Stimulated activated CD4-positive, alpha-beta T cell treated with anti-CD3 and anti-CD28 coated beads, Interleukin-4, amount 100 ng/mL, for 1 hour (primary cell): ENCODE results near the gene SLC25A51.
"Not testable (repeated sequence)": the region's sequence is repeated elsewhere in the genome, so short reads cannot be mapped to it uniquely, and the experiment has no call there.

Experiments
- DNase-seq: peaks from one replicate; pipeline ENCODE4 v3.0.0-alpha.2; 2020

SLC25A51 gene

GRCh38 chr9:37919246-37919955, 15.5 kb upstream of the SLC25A51 start:
- no peak for DNase-seq

DNA sequence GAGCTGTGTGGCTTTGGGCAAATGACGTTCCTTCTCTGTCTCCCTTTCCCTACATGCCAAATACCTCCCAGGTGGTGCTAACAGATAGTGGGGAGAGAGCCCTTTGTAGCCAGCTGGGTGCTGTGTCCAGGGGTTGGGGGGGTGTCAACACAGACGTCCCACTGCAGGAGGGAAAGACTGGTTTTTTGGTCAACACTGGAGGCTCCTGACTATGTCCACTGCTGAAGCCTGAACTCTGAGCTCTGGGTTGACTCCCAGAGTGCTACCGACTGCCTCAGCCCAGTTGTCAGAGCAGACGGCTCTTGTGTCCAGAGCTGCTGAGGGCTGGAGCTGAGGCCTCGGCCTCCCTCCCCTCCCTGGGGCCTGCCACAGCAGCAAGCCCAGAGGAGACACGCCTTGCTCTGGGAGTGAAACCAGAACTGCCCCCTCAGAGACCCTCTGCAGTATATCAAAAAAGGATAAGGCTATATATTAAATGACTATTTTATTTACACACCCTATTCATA, 14.8 kb upstream of the SLC25A51 start:
- no peak for DNase-seq

- DNase-seq = no peak
Observed at GRCh38 chr9:37917801-37918664, 14.1 kb upstream of the SLC25A51 start.

- DNase-seq = no peak
Observed at GRCh38 chr9:37917313-37917731, 13.4 kb upstream of the SLC25A51 start.

DNA sequence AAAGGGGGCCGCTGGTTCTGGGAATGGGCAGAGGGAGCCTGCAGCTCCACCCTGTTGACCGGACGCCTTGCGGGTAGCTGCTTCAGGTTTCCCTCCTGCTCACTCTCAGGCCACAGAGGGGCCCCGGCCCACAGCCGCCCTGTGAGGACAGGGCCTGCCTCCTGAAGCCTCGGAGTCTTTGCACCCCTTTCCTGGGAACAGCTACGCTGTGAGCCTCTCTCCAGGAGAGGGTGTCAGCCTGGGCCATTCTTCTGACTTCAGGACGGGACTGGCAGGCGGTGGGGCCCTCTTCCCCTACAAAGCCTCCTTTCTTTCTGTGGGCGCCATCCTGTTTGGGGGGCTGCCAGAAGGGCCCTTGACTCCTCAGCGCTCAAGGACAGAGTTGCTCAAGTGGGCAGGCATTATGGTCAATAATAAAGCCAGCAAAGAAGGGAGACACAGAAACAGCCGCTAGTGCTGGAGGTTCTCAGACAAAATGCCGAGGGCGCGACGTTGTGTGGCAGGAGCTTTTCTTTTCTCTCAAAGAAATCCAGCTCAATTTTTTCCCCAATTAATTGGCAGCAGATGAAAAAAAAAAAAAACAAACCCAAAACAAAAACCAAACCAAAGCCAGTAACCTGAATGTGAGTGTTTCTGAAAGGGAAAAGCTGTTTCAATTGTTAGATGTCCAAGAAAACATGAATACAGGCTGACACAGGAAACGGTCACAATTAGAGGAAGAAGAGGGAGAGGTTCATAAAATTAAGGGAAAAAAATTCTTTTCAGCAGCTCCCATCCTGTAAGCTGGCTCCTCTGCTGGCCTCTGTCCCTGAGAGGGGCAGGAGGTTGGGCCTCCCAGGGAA, 12.8 kb upstream of the SLC25A51 start:
- no peak for DNase-seq

DNA sequence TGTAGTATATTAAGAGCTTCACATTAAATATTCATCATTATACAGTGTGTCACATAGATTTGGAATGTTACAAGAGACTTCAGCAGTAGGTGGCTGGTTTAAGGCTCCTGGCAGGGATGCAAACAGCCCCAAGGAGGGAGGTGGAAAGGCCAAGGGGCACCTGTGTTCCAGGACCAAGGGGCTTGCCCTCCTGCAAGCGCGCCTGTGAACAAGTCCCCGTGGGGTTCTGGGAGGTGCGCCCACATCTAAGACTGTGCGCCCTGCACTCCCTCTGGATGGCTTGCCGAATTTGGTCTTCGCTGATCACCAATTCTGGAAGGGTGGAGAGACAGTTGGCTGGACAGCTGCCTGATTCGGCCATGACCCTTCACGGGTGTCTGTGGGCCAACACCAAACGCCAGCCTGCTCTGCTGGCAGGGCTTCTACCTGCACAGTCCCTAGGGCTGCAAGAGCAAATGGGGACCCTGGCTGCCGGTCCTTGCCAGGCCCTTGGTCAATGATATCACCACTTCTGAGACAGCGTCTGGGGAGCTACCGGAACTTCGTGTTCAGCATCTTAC, 12.1 kb upstream of the SLC25A51 start:
- DNase-seq = no peak

DNA sequence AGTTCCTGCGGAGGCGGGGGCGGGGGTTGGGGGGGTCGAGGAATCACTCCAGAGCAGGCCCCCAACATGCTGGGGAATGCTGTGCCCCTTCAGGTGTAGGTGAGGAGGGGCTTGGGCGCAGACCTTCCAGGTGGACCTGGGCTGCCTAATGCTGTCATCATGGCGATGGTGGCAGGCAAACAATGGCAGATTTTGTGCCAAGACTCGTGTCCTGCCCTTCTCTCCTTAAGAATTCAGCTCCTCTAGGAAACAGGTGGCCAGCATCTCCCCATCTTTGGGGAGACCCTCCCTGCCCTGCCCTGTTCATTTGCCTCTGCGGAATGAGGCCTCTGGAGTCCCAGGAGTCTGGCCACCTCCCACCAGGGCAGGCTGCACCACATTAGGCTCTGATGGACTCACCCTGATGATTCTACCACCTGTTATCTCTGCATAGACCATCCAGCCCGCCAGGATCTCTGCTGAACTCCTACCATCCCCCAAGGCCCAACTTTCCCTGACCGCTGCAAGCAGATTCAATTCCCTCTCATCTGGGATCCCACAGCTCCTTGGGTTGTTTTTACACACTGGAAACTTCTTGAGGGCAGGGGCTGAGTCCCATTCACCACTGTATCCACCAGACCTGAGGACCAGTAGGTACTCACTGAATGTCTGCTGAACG, 10.9 kb upstream of the SLC25A51 start:
- no peak for DNase-seq

- DNase-seq = no peak
Observed at GRCh38 chr9:37914154-37914551, 10.2 kb upstream of the SLC25A51 start.

GRCh38 chr9:37913480-37914153, 9.7 kb upstream of the SLC25A51 start:
- DNase-seq = peak; percentile 74

DNA sequence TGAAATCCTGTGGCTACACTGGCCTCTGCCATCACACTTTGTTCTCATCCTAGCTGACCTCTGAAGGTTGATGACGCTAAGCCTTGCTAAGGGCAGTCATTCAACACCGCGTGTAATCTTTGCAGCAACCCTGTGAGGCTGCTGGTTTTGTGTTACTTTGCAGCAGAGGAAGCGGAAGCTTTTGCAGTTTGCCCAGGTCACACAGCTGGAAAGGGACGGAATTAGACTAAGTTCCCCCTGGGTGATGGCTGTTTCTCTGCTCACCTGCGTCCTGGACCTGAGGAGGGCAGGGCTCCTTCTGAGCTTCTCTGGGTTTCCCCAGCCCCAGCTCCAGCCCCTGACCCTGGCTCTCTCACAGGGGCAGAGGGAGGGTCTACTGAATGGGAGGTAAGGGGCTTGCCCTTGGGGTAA, 7.3 kb upstream of the SLC25A51 start:
- DNase-seq = no peak

- no peak for DNase-seq
Observed at GRCh38 chr9:37910271-37910670, 6.3 kb upstream of the SLC25A51 start.

- DNase-seq = not testable (repeated sequence)
Observed at GRCh38 chr9:37909836-37910235, 5.9 kb upstream of the SLC25A51 start.

DNA sequence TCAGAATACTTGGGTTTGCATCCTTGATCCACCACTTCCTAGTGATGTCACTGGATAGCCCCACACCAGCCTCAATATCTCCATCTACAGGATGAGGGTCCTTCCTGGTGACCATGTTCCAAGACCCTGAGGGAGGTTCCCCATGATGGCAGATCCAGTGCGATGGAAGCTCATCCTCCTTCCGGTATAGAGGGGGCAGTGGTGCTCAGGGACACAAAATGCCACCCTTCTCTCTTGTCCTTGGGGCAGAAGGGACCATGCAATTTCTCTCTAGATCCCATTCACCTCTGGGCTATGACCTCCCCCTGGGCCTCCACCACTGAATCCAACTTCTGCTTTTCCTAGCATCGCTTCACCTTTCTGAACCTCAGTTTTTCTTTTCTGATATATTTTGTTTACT, 5.4 kb upstream of the SLC25A51 start:
- no peak for DNase-seq

GRCh38 chr9:37908698-37909186, 4.8 kb upstream of the SLC25A51 start:
- DNase-seq = no peak

- DNase-seq = no peak
Observed at GRCh38 chr9:37908283-37908682, 4.4 kb upstream of the SLC25A51 start.

GRCh38 chr9:37906312-37907239, 2.6 kb upstream of the SLC25A51 start:
- DNase-seq = no peak

DNA sequence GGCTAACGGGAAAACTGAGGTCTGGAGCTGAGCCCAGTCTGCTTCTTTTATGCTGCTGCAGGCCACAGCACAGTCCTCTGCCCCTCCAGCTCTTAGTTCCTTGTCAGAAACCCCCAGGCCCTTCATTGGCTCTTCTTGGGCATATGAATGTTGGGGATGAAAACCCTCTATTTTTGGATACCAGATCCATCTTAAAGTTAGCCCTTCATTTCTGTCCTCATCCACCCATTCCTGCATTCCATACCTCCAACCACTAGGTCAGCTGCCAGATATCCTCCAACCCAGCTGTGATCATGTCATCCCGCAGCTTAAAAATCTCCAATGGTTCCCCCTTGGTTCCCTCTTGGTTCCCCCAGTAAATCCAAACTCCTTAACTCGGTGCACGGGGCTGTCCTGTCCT, 1.8 kb upstream of the SLC25A51 start:
- DNase-seq = no peak

DNA sequence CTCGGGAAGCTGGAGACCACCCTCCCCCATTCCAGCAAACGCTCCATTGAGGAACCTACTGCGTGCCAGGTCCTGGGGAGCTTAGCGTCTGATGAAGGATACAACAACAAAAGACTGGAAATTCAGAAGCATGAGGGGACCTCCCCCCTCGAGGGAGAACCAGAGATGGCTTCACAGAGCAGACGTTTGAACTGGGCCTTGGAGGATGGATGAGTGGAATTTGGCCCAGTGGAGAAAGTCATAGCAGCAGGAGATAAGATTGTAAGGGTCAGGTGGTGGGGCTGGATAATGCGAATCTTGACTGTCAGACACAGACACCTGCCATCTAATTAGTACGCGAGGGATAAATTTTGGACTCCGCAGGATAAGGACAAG, 1.2 kb upstream of the SLC25A51 start:
- no peak for DNase-seq

DNA sequence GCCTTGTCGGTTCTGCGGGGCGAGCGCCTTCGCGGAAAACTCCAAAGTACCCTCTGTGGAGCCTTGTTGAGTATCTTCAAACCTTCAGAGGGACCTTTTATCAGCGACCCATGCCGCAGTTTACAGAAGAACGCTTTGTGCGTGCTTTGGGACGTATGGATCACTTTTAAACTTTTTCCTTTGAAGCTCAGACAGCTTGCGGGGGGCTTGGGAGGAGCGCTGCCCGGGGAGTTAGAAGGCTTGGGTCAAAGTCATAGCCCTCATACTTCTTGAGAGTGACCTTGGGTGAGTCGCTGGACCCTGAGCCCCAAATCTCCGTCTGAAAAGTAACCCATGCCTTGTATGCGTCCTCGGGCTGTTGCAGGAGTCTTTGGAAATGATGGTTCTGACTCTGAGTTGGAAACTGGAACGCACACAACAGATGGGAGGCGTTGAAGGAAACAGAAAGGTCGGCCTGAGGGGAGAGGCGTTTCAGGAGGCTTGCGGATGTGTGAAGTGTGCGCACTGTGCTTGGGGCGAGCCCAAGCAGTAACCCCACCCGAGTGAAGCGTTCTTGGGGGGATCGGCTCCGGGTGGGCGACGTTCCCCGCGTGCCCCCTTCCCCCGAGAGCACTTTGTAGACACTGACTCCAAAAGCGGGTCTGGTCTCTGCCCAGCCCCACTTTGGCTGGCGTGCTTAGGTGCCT, 661 bp upstream of the SLC25A51 start:
- no peak for DNase-seq
